HepG2 (cell line): Measurements from ENCODE around the gene VWA3A. TPM values are rescaled to one million over a fixed set of nuclear protein-coding genes. Genes with fewer than 3 reads are reported as not detected.

Experiments
- ARID5B ChIP-seq: IDR thresholded peaks from 2 replicates; pipeline ENCODE4 v1.4.0; 2020; ENCODE audit warnings: mild to moderate bottlenecking, missing genetic modification reagents
- ISL2 ChIP-seq: sonication (generic); formaldehyde crosslinking; IDR thresholded peaks from 2 replicates; pipeline ENCODE4 v1.5.0; 2020; ENCODE audit warnings: missing genetic modification reagents
- PRDM10 ChIP-seq: sonication (generic); formaldehyde crosslinking; IDR thresholded peaks from 2 replicates; pipeline ENCODE4 v1.4.0; 2020; ENCODE audit warnings: low read depth, missing genetic modification reagents
- TEAD3 ChIP-seq: optimal IDR thresholded peaks from 2 replicates; pipeline ENCODE3; 2016; ENCODE audit warnings: borderline replicate concordance
- THRA ChIP-seq: sonication (generic); formaldehyde crosslinking; IDR thresholded peaks from 2 replicates; pipeline ENCODE4 v1.4.0; 2020; ENCODE audit warnings: missing genetic modification reagents, borderline replicate concordance
- ZBTB3 ChIP-seq: sonication (generic); formaldehyde crosslinking; IDR thresholded peaks from 2 replicates; pipeline ENCODE4 v1.4.0; 2020; ENCODE audit warnings: low read depth, mild to moderate bottlenecking, moderate library complexity, missing genetic modification reagents, borderline replicate concordance
- ZFY ChIP-seq: sonication (generic); formaldehyde crosslinking; IDR thresholded peaks from 2 replicates; pipeline ENCODE4 v1.4.0; 2020; ENCODE audit warnings: missing genetic modification reagents
- ZNF160 ChIP-seq: sonication (generic); formaldehyde crosslinking; IDR thresholded peaks from 2 replicates; pipeline ENCODE4 v1.8.0; 2022; ENCODE audit warnings: mild to moderate bottlenecking, inconsistent platforms, missing genetic modification reagents
- ZNF263 ChIP-seq: sonication (generic); formaldehyde crosslinking; IDR thresholded peaks from 2 replicates; pipeline ENCODE4 v1.4.0; 2020; ENCODE audit warnings: missing genetic modification reagents
- ZNF512B ChIP-seq: sonication (generic); formaldehyde crosslinking; IDR thresholded peaks from 2 replicates; pipeline ENCODE4 v1.5.1; 2020; ENCODE audit warnings: missing genetic modification reagents, mild to moderate bottlenecking, borderline replicate concordance
- ZNF574 ChIP-seq: sonication (generic); formaldehyde crosslinking; IDR thresholded peaks from 2 replicates; pipeline ENCODE4 v1.4.0; 2020; ENCODE audit warnings: missing genetic modification reagents
- ZNF605 ChIP-seq: sonication (generic); formaldehyde crosslinking; IDR thresholded peaks from 2 replicates; pipeline ENCODE4 v1.8.0; 2022; ENCODE audit warnings: mild to moderate bottlenecking, missing genetic modification reagents
- polyA plus RNA-seq, 8 experiments: library from polyadenylated mRNA; depleted of rRNA in 3 of 8; stranded (reverse) in 7 of 8; unstranded in 1 of 8; fragments of >200 nt; fragmentation: Illumina TruSeq in 4 of 8; extraction: Trizol in 4 of 8; gene quantifications; 2 replicates each; pipeline versions ENCODE4 v1.2.1 to v1.2.3, GENCODE V29; 2011 to 2016; ENCODE audit warnings: low read depth in 4 of 8, missing spikeins in 1 of 8, mixed read lengths in 1 of 8; ENCODE audit not compliant: insufficient read depth in 1 of 8
- total RNA-seq, 5 experiments: library from RNA; depleted of rRNA; stranded (reverse); fragments of >200 nt; fragmentation: Illumina TruSeq; extraction: Trizol; gene quantifications; 2 replicates each; pipeline ENCODE4 v1.2.3, GENCODE V29; 2016; ENCODE audit warnings: low read depth in 1 of 5

VWA3A gene
- total and polyA plus RNA-seq, 2 of the 13 experiments (the other 11 are each of a cell fraction or from before 2014, with no cell fraction given) = 0.03 to 0.07 TPM

- TF ChIP-seq ZNF574 = 0 out of 2 replicates have a peak, but pooled peaks have one; percentile 11
- TF ChIP-seq PRDM10 (CRISPR knock-in tag) = 0 out of 2 replicates have a peak, but pooled peaks have one; percentile 30
- 0 out of 2 replicates have a peak, but pooled peaks have one; percentile 5 for TF ChIP-seq ZNF263
- 0 out of 2 replicates have a peak, but pooled peaks have one; percentile 27 for TF ChIP-seq ZBTB3
- peak; percentile 54; the same call in 1 of the 2 replicates for TF ChIP-seq ZNF512B (CRISPR knock-in tag)
- peak; percentile 77; the same call in 1 of the 2 replicates for TF ChIP-seq THRA (CRISPR knock-in tag)
- 0 out of 2 replicates have a peak, but pooled peaks have one; percentile 23 for TF ChIP-seq ISL2 (CRISPR knock-in tag)
- TF ChIP-seq ARID5B (CRISPR knock-in tag) = peak; percentile 6; the same call in 1 of the 2 replicates
- 0 out of 2 replicates have a peak, but pooled peaks have one; percentile 32 for TF ChIP-seq ZFY (CRISPR knock-in tag)
- TF ChIP-seq TEAD3 = peak; percentile 25
- TF ChIP-seq ZNF605 = 0 out of 2 replicates have a peak, but pooled peaks have one; percentile 63
- no peak for TF ChIP-seq ZNF160 (CRISPR knock-in tag)
These were observed 106.4 kb downstream of the VWA3A start (continued) for GRCh38 chr16:22198547-22199293.
